ENCODE results near the gene TMEM37. TPM values are rescaled to one million over a fixed set of nuclear protein-coding genes. Genes with fewer than 3 reads are reported as not detected.

The TMEM37 gene
- total and polyA plus RNA-seq, 2 experiments from 2014 or later = 52.6 to 123 TPM

DNA sequence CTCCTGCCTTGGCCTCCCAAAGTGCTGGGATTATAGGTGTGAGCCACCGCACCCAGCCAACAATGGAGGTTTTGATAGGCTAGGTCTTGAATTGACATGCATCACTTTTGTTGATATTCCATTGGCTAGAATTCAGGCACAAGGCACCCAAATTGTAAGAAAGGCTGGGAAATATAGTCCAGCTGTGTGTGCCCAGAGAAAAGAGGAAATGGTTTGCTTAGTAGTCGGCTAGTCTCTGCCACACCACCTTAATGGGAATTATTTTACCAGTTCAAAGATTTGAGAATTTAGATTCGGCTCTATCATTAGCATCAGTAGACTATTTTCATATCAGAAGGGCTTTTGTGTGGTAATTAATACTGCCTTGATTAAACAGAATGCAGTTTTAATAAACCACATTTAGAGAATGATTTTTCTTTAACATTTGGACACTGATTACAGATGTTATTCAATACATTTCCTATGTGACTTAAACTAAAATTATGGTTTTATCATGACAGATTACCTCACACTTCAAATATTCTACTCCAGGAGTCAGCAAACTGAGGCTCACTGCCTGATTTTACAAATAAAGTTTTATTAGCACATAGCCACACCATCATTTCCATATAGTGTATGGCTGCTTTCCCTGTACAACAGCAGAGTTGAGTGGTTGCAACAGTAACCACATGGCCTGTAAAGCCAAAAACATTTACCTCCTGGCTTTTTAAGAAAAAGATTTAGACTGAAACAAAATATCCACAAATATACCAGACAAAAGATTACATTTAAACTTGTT lies 37.5 kb upstream of the TMEM37 start:
- WGBS (ENCODE audit: low lambda C conversion rate, missing lambda C conversion rate) = 91% methylated on average over 3 of the region's 3 CpGs
- Histone ChIP-seq H3K4me3 (no peak overlapping the region), H3K9me2 (replicated peaks; ENCODE audit: insufficient read depth) (no peaks in the 10 kb centered on the region), H3K79me2 (no peaks in the 10 kb centered on the region), H3K27ac (no peak overlapping the region), H3K27me3 (no peaks in the 10 kb centered on the region), H2AFZ (no peak overlapping the region), H3K4me1 (ENCODE audit: insufficient read depth) (peaks cover 5% of the 10 kb centered on the region), H3K4me2 (no peak overlapping the region), H3K36me3 (replicated peaks; ENCODE audit: insufficient read depth, low read depth) (no peaks in the 10 kb centered on the region), H3K9me3 (ENCODE audit: low read depth) (no peaks in the 10 kb centered on the region), H4K20me1 (ENCODE audit: insufficient read depth, poor library complexity, severe bottlenecking) (no peaks in the 10 kb centered on the region)
- DNase-seq (ENCODE audit: low spot score) = no peak
- TF ChIP-seq EZH2 (IDR thresholded peaks at IDR 0.05; ENCODE audit: borderline replicate concordance) (no peak), EZH2phosphoT487 (IDR thresholded peaks at IDR 0.05; ENCODE audit: low read depth, severe bottlenecking, unreplicated experiment) (no peak)
- TF ChIP-seq, protein P1, sequence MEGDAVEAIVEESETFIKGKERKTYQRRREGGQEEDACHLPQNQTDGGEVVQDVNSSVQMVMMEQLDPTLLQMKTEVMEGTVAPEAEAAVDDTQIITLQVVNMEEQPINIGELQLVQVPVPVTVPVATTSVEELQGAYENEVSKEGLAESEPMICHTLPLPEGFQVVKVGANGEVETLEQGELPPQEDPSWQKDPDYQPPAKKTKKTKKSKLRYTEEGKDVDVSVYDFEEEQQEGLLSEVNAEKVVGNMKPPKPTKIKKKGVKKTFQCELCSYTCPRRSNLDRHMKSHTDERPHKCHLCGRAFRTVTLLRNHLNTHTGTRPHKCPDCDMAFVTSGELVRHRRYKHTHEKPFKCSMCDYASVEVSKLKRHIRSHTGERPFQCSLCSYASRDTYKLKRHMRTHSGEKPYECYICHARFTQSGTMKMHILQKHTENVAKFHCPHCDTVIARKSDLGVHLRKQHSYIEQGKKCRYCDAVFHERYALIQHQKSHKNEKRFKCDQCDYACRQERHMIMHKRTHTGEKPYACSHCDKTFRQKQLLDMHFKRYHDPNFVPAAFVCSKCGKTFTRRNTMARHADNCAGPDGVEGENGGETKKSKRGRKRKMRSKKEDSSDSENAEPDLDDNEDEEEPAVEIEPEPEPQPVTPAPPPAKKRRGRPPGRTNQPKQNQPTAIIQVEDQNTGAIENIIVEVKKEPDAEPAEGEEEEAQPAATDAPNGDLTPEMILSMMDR (IDR thresholded peaks at IDR 0.05; ENCODE audit: poor library complexity) = no peak

DNA sequence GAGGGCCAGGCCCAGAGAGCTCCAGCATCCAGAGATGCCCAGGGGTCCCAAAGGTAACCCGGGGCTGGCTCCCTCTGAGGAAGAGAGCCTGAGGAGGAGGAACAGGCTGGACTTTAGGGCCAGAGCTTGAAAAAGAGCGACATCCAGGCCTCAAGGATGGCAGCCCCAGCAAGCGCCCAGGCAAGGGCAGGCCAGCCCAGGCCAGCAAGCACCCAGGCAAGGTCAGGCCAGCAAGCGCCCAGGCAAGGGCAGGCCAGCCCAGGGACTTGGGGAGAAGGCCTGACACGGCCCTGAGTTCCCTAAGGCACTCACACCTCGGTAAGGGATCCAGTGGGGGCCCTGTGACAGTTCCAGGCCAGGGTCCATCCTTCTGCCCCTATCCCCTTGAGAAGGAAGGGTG lies 34.5 kb upstream of the TMEM37 start:
- Histone ChIP-seq H3K27me3 (no peaks in the 10 kb centered on the region), H3K79me2 (no peaks in the 10 kb centered on the region), H3K27ac (no peak overlapping the region), H2AFZ (no peak overlapping the region), H3K9me3 (ENCODE audit: low read depth) (no peaks in the 10 kb centered on the region), H3K4me2 (no peak overlapping the region), H3K4me3 (no peak overlapping the region), H3K9me2 (replicated peaks; ENCODE audit: insufficient read depth) (no peaks in the 10 kb centered on the region), H3K4me1 (ENCODE audit: insufficient read depth) (no peaks in the 10 kb centered on the region), H4K20me1 (ENCODE audit: insufficient read depth, poor library complexity, severe bottlenecking) (no peaks in the 10 kb centered on the region), H3K36me3 (replicated peaks; ENCODE audit: insufficient read depth, low read depth) (no peaks in the 10 kb centered on the region)
- 93% methylated on average over 6 of the region's 6 CpGs for WGBS (ENCODE audit: low lambda C conversion rate, missing lambda C conversion rate)
- no peak for DNase-seq (ENCODE audit: low spot score)
- TF ChIP-seq EZH2 (IDR thresholded peaks at IDR 0.05; ENCODE audit: borderline replicate concordance) (no peak), EZH2phosphoT487 (IDR thresholded peaks at IDR 0.05; ENCODE audit: low read depth, severe bottlenecking, unreplicated experiment) (no peak)
- TF ChIP-seq, protein P1 (IDR thresholded peaks at IDR 0.05; ENCODE audit: poor library complexity) = no peak

DNA sequence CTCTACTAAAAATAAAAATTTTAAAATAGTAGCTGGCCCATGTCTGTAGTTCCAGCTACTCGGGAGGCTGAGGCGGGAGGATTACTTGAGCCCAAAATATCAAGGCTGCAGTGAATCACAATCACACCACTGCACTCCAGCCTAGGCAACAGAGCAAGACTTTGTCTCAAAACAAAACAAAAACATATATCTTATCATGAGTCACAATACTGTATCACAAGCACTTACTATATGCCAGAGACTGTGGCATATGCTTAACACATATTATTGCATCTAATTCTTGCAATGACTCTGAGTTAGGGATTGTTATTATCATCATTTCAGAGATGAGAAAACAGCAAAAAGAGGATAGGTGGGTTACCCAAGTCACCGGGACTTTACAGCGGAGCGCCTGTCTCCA lies 29.5 kb upstream of the TMEM37 start:
- no peak for DNase-seq (ENCODE audit: low spot score)
- no peak overlapping the region for H2AFZ ChIP-seq
- H3K9me2 ChIP-seq (replicated peaks; ENCODE audit: insufficient read depth) = no peaks in the 10 kb centered on the region
- no peak overlapping the region for H3K4me2 ChIP-seq
- H3K9me3 ChIP-seq (ENCODE audit: low read depth) = no peaks in the 10 kb centered on the region
- H3K4me1 ChIP-seq (ENCODE audit: insufficient read depth) = peaks cover 7% of the 10 kb centered on the region
- H3K79me2 ChIP-seq = no peaks in the 10 kb centered on the region
- no peak overlapping the region for H3K4me3 ChIP-seq
- H3K27me3 ChIP-seq = no peaks in the 10 kb centered on the region
- no peaks in the 10 kb centered on the region for H4K20me1 ChIP-seq (ENCODE audit: insufficient read depth, poor library complexity, severe bottlenecking)
- WGBS (ENCODE audit: low lambda C conversion rate, missing lambda C conversion rate) = 97% methylated on average over 5 of the region's 5 CpGs
- no peaks in the 10 kb centered on the region for H3K36me3 ChIP-seq (replicated peaks; ENCODE audit: insufficient read depth, low read depth)
- TF ChIP-seq, protein P1 (IDR thresholded peaks at IDR 0.05; ENCODE audit: poor library complexity) = no peak
- TF ChIP-seq EZH2 (IDR thresholded peaks at IDR 0.05; ENCODE audit: borderline replicate concordance) = no peak
- TF ChIP-seq EZH2phosphoT487 (IDR thresholded peaks at IDR 0.05; ENCODE audit: low read depth, severe bottlenecking, unreplicated experiment) = no peak
- peak overlapping the region; percentile 78 for H3K27ac ChIP-seq
